ENCODE data around the gene TCF7L1. TPM values are rescaled to one million over a fixed set of nuclear protein-coding genes. Genes with fewer than 3 reads are reported as not detected.

The TCF7L1 gene
- total and polyA plus RNA-seq, 2 of the 13 experiments (the other 11 are each of a cell fraction or from before 2014, with no cell fraction given), result 0.04 to 0.15 TPM

DNA sequence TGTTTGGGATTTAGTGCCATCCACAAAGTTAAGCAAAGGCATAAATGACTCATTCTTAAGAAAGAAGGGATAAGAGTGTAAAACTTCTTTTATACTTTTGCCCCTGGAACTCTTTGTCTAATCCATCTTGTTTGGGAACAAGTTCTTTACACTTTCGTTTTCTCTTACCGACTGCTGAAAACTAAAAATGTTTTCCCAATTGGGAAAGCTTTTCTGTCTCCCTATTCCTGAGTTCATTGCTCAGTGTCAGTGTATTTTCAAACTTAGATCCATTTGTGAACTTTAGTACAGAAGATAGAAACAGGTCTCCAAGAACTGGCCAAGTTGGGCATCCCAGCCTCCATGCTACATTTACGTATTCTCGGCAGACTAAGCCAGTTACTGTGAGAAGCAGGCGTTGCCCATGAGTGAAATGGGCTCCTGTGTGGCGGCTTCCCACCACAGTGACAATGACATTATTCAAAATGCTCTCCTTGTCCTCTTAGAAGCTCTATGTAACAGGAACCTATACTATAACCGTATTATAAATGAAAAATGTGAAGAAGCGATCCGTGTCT, 142.9 kb downstream of the TCF7L1 start:
- H3K4me3 ChIP-seq (replicated peaks in 1 of 3; ENCODE audit: insufficient read depth in 1 of 3, low read depth in 2 of 3, low read length in 3 of 3), result no peak overlapping the region
- no peaks in the 10 kb centered on the region for H3K79me2 ChIP-seq (ENCODE audit: insufficient read depth, low read length)
- H3K4me2 ChIP-seq (ENCODE audit: low read depth, low read length), result no peak overlapping the region
- DNase-seq (ENCODE audit: low spot score) (no peak), FAIRE-seq (no peak), ATAC-seq (no peak)
- H3K9me3 ChIP-seq (ENCODE audit: low read length), result no peaks in the 10 kb centered on the region
- no peak overlapping the region for H3K27ac ChIP-seq (ENCODE audit: extremely low read length, insufficient read depth, low read length)
- intact Hi-C loops (cut with micrococcal nuclease; ENCODE audit: unreplicated experiment), result no loop called here
- WGBS (ENCODE audit: low lambda C conversion rate), result 51% methylated on average over 9 of the region's 9 CpGs
- H3K4me1 ChIP-seq (ENCODE audit: insufficient read depth, low read length), result peaks cover 25% of the 10 kb centered on the region
- no peak overlapping the region for H2AFZ ChIP-seq (ENCODE audit: low read length)
- no peak for TF ChIP-seq PTBP1 (IDR thresholded peaks at IDR 0.05; ENCODE audit: low read depth, low read length, poor library complexity, severe bottlenecking)
- TF ChIP-seq, protein P1, sequence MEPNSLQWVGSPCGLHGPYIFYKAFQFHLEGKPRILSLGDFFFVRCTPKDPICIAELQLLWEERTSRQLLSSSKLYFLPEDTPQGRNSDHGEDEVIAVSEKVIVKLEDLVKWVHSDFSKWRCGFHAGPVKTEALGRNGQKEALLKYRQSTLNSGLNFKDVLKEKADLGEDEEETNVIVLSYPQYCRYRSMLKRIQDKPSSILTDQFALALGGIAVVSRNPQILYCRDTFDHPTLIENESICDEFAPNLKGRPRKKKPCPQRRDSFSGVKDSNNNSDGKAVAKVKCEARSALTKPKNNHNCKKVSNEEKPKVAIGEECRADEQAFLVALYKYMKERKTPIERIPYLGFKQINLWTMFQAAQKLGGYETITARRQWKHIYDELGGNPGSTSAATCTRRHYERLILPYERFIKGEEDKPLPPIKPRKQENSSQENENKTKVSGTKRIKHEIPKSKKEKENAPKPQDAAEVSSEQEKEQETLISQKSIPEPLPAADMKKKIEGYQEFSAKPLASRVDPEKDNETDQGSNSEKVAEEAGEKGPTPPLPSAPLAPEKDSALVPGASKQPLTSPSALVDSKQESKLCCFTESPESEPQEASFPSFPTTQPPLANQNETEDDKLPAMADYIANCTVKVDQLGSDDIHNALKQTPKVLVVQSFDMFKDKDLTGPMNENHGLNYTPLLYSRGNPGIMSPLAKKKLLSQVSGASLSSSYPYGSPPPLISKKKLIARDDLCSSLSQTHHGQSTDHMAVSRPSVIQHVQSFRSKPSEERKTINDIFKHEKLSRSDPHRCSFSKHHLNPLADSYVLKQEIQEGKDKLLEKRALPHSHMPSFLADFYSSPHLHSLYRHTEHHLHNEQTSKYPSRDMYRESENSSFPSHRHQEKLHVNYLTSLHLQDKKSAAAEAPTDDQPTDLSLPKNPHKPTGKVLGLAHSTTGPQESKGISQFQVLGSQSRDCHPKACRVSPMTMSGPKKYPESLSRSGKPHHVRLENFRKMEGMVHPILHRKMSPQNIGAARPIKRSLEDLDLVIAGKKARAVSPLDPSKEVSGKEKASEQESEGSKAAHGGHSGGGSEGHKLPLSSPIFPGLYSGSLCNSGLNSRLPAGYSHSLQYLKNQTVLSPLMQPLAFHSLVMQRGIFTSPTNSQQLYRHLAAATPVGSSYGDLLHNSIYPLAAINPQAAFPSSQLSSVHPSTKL (CRISPR knock-in tag; IDR thresholded peaks at IDR 0.05), result no peak
- no peak for TF ChIP-seq KDM5A (IDR thresholded peaks at IDR 0.05; ENCODE audit: borderline replicate concordance, low read length)
- TF ChIP-seq ISX (CRISPR knock-in tag; conservative IDR thresholded peaks at IDR 0.05), result no peak
- TF ChIP-seq MLLT10 (CRISPR knock-in tag; IDR thresholded peaks at IDR 0.05), result no peak
- TF ChIP-seq BRD4 (CRISPR knock-in tag; IDR thresholded peaks at IDR 0.05), result no peak
- TF ChIP-seq, protein P2, sequence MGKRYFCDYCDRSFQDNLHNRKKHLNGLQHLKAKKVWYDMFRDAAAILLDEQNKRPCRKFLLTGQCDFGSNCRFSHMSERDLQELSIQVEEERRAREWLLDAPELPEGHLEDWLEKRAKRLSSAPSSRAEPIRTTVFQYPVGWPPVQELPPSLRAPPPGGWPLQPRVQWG (CRISPR knock-in tag; IDR thresholded peaks at IDR 0.05; ENCODE audit: borderline replicate concordance, low read depth), result no peak
- TF ChIP-seq ZNF558 (CRISPR knock-in tag; IDR thresholded peaks at IDR 0.05; ENCODE audit: borderline replicate concordance), result no peak
- no peak for TF ChIP-seq SNAI1 (CRISPR knock-in tag; IDR thresholded peaks at IDR 0.05; ENCODE audit: borderline replicate concordance)
- TF ChIP-seq ZNF678 (CRISPR knock-in tag; IDR thresholded peaks at IDR 0.05), result no peak
- no peak for TF ChIP-seq GZF1 (CRISPR knock-in tag; IDR thresholded peaks at IDR 0.05)
- no peak for TF ChIP-seq ZNF562 (CRISPR knock-in tag; IDR thresholded peaks at IDR 0.05; ENCODE audit: borderline replicate concordance)
- no peak for TF ChIP-seq SNRNP70 (IDR thresholded peaks at IDR 0.05; ENCODE audit: low read depth, low read length)
- TF ChIP-seq ZBTB7B (CRISPR knock-in tag; IDR thresholded peaks at IDR 0.05), result no peak
- TF ChIP-seq ZFP90 (CRISPR knock-in tag; IDR thresholded peaks at IDR 0.05; ENCODE audit: borderline replicate concordance), result no peak
- no peak for TF ChIP-seq HES4 (CRISPR knock-in tag; IDR thresholded peaks at IDR 0.05; ENCODE audit: borderline replicate concordance)
- TF ChIP-seq, protein P3, sequence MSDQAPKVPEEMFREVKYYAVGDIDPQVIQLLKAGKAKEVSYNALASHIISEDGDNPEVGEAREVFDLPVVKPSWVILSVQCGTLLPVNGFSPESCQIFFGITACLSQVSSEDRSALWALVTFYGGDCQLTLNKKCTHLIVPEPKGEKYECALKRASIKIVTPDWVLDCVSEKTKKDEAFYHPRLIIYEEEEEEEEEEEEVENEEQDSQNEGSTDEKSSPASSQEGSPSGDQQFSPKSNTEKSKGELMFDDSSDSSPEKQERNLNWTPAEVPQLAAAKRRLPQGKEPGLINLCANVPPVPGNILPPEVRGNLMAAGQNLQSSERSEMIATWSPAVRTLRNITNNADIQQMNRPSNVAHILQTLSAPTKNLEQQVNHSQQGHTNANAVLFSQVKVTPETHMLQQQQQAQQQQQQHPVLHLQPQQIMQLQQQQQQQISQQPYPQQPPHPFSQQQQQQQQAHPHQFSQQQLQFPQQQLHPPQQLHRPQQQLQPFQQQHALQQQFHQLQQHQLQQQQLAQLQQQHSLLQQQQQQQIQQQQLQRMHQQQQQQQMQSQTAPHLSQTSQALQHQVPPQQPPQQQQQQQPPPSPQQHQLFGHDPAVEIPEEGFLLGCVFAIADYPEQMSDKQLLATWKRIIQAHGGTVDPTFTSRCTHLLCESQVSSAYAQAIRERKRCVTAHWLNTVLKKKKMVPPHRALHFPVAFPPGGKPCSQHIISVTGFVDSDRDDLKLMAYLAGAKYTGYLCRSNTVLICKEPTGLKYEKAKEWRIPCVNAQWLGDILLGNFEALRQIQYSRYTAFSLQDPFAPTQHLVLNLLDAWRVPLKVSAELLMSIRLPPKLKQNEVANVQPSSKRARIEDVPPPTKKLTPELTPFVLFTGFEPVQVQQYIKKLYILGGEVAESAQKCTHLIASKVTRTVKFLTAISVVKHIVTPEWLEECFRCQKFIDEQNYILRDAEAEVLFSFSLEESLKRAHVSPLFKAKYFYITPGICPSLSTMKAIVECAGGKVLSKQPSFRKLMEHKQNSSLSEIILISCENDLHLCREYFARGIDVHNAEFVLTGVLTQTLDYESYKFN (CRISPR knock-in tag; conservative IDR thresholded peaks at IDR 0.05), result no peak
- no peak for TF ChIP-seq ZNF160 (CRISPR knock-in tag; IDR thresholded peaks at IDR 0.05)
- no TSS peak for BruUV-seq (replicated peaks)
- ChIA-PET POLR2A (no interaction called here), CTCF (ENCODE audit: low intra/inter-chr PET ratio, low total read pairs) (no interaction called here)
- in situ Hi-C loops (cut with HindIII; ENCODE audit: extremely low pct_ligation_motif_present, low pct_unique_long_range_greater_than_20kb), result no loop called here
- no peaks in the 10 kb centered on the region for H4K20me1 ChIP-seq (ENCODE audit: insufficient read depth, low read length)
- no peaks in the 10 kb centered on the region for H3K36me3 ChIP-seq (replicated peaks in 1 of 2; ENCODE audit: control insufficient read depth in 1 of 2, insufficient read depth in 2 of 2, low read length in 2 of 2)
- H3K9ac ChIP-seq (ENCODE audit: insufficient read depth, low read depth, low read length), result no peak overlapping the region
- H3K27me3 ChIP-seq (ENCODE audit: control insufficient read depth in 1 of 2, insufficient read depth in 2 of 2, low read length in 2 of 2), result peaks cover 4 to 65% of the 10 kb centered on the region in 2 experiments

All from HepG2 (cell line).